HG03060 (cell line): ENCODE data around the gene RREB1.

ENCODE experiments used
- ATAC-seq: cut with Tn5 transposase; IDR thresholded peaks from one replicate; pipeline ENCODE4 v1.9.1; 2021; ENCODE audit warnings: low read depth, moderate number of reproducible peaks; ENCODE audit not compliant: unreplicated experiment

The RREB1 gene

GRCh38 chr6:7088076-7088742, 19.6 kb upstream of the RREB1 start:
- ATAC-seq, result no peak

DNA sequence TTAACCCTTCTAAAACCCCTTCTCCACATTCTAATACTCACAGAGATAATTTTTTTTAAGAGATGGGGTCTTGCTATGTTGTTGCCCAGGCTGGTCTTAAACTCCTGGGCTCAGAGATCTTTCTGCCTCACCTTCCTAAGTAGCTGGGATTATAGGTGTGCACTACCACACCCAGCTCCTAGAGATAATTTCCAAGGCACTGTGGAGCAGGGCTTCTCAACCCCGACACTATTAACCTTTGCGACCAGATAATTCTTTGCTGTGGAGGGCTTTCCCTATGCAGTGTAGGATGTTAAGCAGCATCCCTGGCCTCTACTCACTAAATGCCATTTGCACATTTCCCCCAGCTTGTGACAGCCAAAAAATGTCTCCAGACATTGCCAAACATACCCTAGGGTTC, 8.8 kb upstream of the RREB1 start:
- no peak for ATAC-seq

GRCh38 chr6:7100072-7100752, 7.5 kb upstream of the RREB1 start:
- no peak for ATAC-seq

DNA sequence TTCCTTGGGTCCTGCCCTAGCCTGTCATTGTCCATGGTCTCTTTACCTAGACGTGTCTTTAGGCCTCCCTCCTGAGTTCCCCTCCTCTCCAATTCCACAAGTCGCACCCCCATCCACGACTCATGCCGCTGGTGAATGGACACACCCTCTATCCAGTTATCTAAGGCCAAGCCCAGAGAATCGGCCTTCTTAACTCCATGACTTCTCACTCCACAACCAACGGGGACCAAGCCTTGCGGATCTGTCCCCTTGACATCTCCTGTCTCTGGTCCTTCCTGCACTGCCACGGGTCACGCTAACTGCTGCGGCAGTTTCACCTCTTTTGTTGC, 7.0 kb upstream of the RREB1 start:
- no peak for ATAC-seq

- no peak for ATAC-seq
These were observed 6.5 kb upstream of the RREB1 start for GRCh38 chr6:7101290-7101689.

DNA sequence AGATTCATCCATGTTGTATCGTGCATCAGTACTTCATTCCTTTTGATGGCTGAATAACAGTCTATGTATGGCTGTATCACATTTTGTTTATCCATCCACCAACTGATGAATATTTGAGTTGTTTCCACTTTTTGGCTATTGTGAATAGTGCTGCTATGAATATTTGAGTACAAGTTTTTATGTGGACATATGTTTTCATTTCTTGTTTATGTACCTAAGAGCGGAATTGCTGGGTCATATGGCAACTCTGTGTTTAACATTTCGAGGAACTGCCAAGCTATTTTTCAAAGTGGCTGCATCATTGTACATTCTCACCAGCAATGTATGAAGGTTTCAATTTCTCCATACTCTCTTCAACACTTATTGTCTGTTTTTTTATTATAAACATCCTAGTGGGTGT, 3.0 kb upstream of the RREB1 start:
- no peak for ATAC-seq

- ATAC-seq, result no peak
These were observed 1.5 kb upstream of the RREB1 start for GRCh38 chr6:7106215-7106751.

GRCh38 chr6:7106752-7107577, 796 bp upstream of the RREB1 start:
- ATAC-seq, result no peak

DNA sequence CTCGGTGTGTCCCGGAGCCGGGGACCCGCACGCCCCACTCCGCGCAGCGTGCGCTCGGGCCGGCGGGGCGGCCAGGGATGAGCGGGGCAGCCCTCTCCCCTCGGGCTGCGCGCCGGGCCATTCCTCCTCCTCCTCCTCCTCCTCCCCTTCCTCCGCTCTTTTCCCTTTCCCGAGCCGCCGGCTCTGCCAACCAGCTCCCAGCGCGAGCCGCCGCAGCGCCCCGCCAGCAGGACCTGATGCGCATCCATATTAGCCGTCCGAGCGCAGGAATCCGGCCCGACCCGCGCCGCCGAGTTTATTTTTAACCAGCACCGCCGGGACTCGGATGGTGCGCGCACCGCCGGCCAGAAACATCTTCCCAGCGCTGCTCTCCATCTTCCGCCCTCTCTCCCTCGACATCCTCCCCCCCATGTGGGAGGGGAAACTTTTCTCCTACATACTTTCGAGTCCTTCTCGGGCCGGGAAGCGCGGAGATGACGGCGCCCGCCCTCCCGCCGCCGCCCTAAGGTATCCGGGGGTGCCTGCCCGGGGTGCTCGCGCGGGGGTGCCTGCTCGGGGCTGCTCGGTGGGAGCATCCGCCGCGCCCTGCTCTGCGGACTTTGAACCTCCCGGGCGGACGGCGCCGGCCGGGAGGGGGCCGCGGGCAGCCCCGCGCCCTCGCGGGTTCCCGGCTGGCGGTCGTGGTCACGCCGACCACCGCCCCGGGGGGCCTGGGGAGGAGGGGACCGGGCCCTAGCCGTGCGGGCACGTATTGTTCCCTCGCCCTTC, 619 bp downstream of the RREB1 start:
- ATAC-seq, result no peak

DNA sequence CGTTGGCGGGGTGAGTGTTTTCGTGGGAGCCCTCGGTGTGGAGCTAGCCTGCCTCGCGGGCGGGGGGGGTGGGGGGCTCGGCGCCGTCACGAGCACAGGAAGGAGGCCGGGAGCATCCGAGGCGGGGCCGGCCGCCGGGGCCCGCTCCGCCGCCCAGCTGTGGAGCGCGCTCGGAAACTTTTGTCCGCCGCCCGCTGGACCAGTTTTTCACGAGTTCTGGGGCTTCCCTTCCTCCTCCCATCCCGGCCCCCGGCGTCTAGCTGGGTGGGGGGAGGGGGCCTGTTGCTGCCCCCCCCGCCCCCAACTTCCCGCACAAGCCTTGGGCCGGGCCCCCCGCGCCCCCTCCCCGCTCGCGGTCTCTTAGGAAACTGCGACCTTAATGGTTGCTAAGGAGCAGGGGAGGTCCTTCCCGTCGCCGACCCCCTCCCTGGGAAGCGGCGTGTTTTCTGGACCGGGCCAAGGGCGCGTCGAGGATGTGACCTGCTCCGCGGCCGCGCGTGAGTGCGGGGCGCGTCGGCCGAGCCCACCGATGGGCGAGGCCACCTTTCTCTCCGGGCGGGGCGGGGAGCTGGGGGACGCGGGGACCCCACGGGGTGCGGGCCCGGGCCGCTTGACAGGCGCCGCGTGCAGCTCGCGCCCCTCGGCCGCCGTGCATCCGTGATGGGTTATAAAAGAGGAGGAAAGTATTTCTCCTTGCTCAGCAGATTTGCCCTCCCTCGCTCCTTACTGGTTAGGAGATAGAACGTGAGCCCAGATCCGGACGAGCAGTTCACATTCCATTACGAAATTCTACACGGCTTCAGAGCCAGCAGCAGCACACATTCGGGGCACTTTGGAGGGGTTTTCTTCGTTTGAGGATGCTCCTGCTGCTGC, 1.4 kb downstream of the RREB1 start:
- ATAC-seq, result no peak

DNA sequence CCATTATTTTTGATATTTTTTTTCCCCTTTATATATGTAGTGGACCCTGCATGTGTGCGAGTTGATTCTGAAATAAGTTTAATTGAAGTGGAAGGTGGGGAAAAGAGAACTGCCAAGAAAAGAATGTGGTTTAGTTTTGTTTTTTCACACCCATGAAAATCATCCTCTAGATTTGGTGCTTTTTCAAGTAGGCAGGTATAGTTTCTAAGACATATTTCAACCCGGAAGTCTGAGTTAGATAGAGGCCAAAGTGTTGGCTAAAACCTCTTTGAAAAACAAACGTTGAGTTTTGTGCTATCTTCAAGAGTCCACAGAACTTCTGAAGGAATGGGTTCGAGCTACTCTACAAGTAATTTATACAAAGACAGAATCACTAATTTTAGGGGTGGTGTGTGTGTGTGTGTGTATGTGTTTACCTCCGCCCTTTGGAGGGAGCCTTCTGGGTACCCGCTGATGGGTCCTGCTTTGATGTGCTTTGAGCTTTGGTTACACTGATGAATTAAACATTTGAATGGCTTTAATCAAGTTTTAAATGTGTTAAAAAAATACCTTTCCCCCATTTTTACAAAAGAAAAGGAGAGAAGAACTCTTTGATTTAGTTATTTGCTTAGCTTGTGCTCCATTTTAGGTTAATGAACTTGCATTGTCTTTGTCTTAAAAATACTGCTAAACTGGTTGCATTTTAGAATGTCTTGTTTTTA, 2.5 kb downstream of the RREB1 start:
- ATAC-seq, result no peak

GRCh38 chr6:7111095-7111690, 3.4 kb downstream of the RREB1 start:
- ATAC-seq, result no peak

DNA sequence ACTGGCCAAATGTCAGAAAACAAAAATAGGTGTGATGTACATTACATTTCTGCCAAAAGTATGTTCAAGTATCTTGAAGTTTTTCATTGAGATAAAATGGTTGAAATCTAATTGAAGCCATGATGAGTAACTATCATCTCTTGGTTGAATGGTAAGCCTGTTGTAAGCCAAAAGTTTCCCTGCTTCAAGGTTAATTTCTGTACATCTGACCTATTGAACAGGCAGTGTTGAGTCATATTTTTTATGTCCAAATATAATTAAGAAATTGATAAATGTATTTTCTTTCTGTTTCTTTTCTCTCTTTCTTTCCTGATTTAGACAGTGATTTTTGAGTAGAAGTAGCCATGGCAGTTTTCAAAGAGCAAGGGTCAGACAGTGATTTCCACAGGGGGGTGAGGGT, 4.4 kb downstream of the RREB1 start:
- ATAC-seq, result no peak

GRCh38 chr6:7112741-7113313, 5.1 kb downstream of the RREB1 start:
- peak; percentile 41 for ATAC-seq

GRCh38 chr6:7114744-7115458, 7.1 kb downstream of the RREB1 start:
- no peak for ATAC-seq

DNA sequence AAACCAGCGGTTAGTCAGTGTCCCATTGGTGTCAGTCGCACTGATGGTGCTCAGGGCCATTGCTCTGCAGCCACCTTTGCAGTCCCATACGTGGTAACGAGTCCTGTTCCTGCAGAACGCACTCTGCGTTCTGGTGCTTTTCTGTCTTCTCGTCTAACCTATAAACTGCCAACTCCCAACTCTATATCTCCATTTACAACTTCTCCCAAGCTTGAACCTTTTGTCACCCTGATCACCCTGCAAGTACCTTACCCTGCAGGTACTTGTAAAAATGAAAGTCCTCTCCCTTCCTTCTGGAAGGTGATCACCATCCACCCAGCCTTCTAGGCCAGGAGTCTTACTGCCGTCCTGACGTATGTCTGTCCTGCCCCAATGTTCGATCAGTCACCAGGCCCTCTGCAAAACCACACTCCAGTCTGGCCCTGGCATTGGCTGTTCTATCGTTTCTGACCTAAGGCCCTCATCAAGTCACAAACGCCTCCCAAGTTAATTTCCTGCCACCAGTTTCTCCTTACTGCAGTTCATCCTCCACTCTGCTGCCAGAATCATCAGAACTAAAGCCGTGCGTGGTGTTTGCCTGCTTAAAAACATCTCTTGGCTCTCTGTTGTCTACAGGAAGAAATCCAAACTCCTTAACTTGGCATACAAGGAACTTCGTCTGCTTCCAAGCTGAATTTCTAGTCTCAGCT, 7.9 kb downstream of the RREB1 start:
- ATAC-seq, result no peak

GRCh38 chr6:7119272-7119801, 11.6 kb downstream of the RREB1 start:
- no peak for ATAC-seq
